ENCODE results near the gene KCTD17.

Gene KCTD17

DNA sequence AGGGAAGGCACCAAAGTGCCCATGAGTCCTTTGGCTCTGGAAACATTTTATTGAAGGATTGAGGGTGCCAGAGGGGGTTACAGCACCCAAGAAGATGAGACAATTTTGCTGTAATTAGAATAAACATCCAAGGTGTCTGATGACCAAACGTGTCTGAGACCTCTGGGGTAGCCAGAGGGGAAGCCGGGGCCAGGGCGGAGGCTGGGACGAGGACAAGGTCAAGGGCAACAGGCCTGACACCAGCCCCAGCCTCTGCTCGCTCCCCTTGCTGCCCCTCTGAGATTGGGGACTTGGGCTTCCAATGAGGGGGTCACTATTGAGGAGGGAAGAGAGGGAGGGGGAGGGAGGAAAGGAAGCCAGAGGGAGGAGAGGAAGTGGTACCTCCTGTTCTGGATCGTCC, 32.4 kb downstream of the KCTD17 start:
- DNase-seq: no peak

DNA sequence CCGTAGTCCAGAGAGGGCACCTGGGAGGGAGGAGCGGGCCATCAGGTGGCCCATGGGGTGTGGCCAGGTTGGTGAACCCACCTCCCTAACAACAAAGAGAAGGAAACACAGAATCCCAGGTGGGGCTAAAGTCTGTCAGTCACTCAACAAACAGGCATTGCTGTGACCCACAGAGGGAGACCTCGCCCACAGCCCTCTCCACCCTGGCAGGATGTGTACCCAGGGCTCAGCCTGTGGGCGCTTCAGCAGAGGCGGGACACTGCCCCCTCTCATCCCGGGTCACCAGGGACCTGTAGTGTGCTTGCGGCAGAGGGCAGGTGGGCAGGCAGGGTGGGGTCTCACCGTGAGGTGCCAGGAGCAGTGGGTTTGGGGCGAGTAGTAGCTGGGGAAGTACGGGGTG, 32.8 kb downstream of the KCTD17 start:
- DNase-seq: no peak

DNA sequence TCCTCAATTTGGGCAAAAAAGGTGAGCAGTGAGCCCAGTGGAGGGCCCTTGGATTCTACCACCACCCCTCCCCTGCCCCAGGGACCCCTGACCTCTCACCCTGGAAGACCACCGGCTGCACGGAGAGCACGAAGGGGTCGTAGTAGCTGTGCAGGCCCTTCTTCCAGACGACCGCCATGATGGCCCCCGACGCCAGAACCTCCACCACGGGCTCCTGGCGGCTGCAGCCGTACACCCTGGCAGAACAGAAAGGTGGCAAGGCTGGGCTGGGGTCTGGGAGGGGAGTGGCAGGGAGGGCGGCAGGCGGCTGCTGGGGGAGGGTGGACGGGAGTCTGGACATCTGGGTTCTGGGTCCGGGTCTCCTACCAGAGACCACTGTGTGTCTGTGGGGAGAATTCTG, 34.6 kb downstream of the KCTD17 start:
- DNase-seq: no peak

DNA sequence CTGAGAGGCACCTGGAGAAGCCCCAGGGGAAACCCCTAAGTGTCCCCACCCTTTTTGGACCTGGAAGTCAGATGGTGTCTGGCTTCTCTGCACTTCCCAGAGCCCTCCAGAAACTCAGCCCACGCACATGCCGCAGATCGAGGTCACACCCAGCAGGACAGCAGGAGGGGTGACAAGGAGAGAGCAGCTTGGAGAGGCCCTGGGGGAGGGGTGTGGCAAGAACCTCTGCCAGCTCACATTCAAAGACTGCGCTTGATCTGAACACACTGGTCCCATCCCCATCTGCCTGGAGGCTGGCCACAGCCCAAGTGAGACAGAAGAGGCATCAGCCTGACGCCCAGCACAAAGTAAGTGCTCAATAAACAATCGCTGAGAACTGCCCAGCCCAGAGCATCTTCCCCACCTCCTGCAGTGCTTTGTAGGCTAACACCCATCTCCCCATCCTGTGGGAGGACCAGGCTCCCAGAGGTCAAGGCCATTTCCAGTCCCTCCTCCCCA, 36.6 kb downstream of the KCTD17 start:
- no peak for DNase-seq

DNA sequence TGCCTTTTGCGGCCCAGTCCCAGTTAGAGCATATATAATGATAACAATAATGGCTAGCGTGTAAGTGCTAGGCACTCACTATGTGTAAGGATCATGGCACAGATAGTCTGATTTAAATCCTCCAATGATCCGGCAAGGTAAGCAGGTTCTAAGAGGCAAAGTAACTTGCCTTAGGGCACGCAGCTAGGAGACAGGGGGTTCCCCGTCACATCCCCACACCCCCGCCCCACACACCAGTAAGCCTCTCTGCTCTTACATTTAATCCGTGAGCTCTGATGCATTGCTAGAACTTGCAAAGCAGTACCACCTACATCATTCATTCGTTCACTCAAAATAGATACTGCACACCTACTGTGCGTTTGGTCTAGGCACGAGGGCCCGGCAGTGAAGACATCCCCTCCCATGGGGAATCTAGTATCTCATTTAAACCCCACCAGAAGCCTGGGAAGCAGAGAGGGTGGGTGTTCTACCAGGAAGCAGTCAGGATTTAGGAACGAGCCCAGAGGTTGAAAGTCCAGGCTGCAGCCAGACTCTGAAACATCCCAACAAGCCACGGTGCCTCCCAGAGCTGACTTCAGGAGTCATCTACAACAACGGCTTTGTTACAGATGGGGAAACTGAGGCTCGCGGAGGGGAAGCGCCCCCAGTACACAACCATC, 37.3 kb downstream of the KCTD17 start:
- no peak for DNase-seq

DNA sequence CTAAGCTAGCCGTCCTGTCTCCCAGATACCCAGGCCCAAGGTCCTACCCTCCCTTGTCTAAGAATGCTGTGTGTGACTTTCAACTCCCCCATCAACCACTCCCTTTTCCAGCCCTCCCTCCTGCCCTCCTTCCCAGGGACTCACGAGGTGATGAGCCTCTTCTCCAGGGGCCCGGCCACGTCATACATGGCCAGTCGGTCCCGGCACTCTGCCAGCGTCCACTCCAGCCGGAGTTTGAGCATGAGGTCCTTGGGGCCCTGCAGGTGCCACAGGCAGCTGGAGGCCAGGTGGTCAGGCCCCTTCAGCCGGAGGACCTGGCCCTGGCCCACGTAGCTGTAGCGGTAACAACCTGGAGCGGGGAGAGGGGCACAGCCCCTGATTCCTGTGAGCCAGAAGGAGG, 37.9 kb downstream of the KCTD17 start:
- DNase-seq: no peak

DNA sequence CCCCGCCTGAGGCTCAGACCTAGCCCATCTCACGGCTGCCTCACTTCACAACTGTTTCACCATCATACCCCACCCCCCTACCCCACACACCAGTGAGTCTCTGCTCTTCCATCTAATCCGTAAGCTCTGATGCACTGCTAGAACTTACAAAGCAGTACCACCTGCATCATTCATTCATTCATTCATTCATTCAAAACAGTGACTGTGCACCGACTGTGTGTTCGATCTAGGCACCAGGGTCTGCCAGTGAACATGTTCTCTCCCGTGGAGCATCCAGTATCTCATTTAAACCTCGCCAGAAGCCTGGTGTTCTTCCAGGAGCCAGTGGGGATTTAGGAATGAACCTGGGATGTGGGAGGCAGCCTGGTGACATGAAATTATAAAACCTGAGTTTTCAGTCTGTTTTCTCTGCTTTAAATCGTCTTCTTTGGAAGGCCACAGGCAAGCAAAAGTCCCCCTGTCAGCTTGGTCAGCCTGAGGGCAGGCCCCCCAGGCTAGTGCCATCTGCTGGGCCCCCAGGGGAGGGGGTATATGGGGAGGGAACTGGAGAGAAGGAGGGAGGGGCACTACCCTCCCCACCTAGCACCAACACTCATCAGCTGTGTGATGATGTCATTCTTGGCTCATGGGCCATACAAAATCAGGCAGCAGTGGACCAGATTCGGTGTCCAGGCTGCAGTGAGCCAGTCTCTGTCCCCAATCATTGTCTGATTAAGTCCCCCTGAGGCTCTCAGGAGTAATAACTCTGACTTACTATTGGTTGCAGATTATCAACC, 39.6 kb downstream of the KCTD17 start:
- no peak for DNase-seq

DNA sequence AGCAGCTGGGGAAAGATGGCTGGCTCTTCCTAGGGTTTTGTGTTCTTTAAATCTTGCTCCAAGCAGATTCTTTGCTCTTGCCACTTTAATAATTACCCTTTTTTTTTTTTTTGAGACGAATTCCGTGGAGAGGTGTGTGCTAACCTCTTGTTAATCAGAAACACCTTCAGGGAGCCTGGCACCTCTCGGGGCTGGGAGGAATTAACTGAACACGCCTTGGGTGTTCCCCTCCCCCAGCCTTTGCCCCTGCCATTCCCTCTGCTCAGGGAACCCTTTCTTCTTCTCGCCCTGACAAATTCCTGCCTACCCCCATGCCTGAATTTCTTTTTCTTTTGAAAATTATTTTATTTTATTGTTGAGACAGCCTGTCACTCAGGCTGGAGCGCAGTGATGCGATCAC, 40.5 kb downstream of the KCTD17 start:
- no peak for DNase-seq

DNA sequence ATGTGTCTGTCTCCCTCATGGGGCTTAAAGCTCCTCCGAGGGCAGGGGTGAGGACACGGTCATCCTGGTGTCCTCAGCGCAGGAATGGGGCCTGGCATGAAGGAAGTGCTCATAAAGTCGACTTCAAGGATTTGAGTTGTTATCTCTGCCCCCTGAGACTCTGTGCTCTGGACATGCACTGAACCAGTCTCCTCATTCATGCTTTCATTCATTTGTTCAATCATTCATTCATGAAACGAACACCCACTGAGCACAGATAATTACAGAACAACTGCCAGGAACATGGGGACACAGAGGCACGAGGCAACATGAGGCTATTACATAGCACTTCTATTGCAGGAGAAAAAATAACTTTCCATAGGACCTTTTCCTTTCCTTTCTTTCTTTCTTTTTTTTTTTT, 41.5 kb downstream of the KCTD17 start:
- DNase-seq: no peak

DNA sequence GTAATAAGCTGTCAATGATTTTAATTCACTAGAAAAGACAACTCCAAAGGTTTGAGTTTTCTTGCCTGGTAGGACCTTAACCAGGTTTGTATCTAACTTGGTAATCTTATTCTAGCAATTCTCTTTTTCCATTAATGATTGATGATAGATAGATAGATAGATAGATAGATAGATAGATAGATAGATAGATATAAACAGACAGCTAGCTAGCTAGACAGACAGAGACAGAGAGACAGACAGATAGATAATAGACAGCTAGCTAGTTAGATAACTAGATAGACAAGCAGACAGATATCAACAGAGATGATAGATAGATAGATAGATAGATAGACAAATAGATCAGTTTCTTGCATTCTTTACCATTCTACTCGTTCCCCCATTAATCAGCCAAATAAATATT, 42.7 kb downstream of the KCTD17 start:
- no peak for DNase-seq

DNA sequence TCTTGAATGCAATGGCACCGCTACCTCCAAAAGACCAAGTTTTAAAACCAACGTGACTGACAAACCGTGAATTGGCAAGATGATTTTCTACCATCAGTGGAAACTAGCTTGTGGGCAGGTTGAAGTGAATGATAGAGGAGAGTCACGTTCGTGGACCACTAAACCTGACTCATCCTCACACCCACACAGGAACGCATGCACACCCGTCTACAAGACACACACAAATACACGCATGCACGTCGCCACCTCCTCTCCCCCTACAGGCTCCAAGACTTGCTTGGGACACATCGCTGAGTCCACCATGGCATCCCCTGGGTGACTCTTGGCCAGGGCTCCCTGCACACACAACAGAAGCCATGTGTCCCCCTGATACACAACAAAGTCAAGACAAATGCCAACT, 43.6 kb downstream of the KCTD17 start:
- DNase-seq: peak; percentile 83

DNA sequence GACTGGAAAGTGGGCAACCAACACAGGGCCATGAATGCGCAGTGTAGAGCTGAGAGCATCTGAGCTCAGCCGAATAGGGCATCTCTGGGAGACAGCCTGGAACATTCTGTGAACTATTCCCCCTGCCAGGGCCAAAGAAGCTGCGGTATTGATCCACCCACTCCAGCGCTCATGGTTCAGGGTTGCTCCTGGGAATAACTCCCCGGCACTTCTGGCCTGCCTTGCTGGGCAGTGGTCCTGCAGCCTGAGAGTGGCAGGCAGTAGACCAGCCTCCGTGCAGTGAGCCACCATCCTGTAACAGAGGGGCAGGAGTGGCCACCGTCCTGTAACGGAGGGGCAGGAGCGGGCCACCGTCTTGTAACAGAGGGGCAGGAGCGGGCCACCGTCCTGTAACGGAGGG, 45.8 kb downstream of the KCTD17 start:
- no peak for DNase-seq

DNA sequence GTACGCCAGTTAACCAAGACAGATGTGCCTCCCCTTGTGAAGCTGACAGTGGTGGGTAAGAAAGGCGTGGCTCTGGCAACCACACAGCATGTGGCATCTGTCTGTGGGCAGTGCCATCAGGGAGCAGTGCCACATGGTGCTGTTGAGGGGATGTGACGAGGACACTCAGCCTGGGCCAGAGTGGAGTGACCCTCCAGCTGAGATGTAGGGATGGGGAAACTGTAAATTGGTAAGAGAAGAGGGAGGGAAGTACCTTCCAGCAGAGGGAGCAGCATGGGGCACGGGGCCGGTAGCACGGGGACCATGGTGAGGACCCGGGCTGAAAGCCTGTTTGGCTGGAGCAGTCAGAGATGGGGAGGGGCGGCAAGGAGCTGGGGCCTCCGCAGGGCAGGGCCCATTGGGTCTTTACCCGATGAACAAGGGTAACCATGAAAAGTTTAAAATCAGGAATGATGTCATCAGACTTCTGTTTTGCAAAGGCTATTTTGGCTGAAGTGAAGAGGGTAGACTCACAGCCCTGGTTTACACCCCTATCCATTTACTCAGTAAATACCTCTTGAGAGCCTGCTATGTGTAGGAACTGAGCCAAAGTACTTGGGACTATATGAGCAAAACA, 47.5 kb downstream of the KCTD17 start:
- DNase-seq: no peak

DNA sequence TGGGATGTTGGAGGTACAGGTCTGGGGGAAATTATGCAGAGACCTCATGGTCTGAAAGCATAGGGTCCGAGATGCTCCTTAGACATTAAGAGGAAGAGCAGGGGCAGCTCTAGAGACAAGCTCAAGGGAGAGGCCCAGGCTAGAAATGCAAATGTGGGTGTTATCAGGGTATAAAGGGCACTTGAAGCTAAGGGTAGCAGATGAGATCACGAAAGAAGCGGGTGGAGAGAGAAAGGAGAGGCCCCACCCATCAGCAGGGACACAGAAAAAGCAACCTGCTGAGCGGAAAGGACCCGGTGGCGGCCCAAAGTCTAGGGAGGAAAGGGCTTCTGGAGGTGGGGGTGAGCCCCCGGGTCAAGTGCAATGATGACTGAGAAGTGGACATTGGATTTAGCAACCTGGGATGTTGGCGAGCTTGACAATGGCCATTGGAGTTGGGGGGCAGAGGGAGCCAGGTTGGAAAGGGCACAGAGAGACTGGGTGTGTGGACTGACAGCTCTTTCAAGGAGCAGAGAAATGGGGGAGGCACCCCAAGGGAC, 49.1 kb downstream of the KCTD17 start:
- no peak for DNase-seq

DNA sequence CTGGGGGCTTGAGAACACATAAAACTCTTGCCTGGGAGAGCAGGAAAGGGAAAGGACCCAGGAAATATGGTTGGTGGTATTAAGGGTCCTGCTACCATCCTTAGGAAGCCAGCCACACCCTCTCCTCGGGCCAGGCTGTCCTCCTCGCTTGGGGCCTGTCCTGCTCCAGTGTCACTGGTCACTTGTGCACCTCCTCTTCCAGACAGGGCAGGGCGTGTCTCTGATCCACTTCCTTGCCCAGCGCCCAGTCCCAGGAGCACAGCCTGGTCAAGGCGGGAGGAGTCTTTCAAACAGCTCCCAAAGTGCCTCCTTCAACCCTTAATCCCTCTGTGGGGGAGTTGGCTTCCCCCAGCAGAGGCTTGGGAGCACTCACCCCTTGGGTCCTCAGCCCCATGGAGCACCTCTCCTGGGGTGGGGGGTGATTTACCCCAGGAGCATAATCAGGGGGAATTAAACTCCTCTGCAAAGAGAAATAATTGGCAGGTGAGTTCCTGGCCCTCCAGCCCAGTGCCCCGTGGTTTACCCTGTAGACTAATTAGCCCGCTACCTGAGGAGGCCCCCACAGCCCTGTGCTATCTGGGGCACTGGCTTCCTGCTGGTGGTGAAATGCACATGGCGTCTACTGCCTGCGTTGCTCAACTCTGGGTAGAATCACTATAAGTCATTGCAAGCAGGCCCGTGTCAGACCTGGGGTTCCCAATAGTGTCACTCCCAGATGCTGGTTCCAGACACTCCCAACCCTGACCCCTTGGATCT, 49.9 kb downstream of the KCTD17 start:
- DNase-seq: no peak

DNA sequence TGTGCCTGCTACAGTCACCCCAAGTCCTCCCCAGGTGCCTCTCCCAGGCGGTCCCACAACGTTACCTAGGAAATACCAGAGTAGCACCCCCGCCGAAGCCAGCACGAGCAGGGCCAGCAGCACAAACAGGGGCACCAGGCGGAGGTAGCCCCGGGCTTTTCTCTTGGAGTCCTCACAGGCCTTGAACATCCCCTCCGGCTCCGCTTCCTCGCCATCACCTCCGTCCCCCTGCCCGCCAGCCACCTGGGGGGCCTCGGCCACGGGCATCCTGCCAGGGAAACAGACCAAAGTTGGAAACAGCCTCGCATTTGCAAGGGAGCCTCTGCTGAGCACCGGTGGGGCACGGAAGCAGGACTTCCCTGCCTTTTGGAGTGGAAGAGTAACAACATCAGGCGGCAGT, 51.6 kb downstream of the KCTD17 start:
- DNase-seq: peak; percentile 50

DNA sequence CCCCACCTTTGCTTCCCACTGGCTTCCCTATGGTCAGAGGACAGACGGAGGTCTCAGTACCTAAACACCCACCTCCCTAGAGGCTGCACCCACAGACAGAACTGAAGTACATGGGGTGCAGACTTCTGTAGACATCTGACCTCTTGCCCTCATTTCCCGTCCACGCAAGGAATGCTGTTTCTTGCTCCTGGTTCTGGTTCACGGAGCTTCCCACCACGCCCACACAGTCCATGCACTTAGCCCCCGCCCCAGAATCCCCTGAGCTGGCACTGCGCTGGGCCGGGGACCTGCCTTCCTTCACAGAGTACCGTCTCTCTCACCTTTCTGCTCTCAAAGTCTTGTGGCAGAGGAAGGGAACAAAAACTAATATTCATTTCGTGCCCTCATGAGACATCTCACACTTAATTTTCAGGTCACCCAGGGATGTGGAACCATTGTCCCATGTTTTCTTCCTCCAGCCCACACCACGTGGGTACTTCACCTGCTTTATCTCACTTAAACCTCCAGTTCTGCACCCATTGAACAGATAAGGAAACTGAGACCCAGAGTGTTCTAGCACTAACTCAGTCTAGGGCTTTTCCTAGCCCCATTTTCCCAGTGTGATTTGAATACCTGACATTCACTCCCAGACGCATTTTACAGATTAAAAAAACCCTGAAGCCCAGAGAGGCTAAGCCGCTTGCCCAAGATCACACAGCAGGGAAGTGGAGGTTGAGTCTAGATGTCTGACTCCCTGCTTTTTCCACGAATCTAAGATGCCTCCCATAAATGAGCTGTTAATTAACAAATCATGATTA, 52.3 kb downstream of the KCTD17 start:
- DNase-seq: no peak

DNA sequence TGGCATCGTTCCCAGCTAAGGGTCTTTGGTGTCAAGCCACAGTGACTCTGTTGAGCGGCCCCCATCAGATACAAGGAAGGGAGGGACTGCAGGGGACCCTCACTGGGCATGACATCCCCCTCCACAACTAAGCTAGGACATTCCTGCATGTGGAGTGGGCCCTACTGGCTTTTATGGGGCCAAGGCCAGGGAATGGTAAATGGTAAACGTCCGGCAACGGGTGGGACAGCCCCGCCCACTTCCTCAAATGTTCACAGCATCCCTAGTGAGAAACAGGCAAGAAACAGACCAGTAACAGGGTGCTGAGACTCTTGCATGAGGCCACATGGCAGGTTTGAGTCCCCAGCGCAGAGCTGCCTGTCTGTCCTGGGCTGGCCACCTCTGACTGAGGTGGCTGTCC, 53.6 kb downstream of the KCTD17 start:
- no peak for DNase-seq

DNA sequence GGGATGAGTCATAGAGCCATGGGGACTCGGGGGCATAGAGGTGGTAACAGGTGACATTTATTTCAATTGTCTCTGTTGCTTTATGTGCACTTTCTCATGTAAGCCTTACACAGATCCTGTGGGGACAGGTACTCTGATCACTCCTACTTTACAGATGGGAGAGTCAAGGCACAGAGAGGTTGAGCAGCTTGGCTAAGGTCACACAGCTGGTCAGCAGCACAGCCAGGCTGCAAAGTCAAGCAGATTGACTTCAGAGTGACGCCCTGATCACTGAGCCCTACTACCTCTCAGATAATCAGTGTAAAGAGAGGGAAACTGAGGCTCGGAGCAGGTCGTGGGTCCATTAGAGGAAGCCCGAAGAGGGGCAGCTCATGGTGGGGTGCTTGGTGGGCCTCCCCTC, 54.4 kb downstream of the KCTD17 start:
- no peak for DNase-seq

DNA sequence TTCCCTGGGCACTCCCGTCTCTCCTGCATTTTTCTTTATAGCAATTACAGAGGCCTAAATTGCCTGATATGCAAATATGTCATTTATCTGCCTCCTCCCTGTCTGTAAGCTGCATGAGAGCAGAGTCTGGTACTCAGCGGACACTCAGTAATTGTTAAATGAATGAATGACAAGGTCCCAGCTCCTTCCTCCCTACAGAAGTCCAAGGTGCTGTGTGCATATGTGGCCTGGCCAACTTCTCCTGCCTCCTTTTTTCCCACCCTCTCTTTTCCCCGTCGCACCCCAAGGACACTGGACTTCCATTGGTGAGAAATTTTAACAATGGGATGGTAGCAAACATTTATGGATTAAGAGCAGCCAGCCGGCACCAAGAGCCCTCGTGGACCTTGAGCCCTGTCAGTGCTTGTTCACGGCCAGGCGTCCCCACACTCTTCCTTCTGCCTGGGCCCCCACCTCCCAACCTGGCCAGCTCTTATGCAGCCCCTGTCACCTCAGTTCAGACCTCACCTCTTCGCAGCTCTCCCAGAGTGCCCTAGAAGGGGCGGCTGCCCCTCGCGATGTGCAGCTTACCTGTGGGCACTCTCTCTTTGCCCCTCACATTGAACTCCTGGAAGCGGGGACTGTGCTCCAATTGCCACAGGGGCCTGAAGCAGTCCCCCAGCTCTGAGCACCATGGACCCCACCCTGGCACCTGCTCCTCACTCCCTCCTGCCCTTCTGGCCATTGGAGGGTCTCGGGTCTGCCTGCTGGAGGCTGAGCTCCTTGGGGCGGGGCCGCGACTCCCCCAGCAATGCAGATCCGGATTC, 56.5 kb downstream of the KCTD17 start:
- DNase-seq: no peak

DNA sequence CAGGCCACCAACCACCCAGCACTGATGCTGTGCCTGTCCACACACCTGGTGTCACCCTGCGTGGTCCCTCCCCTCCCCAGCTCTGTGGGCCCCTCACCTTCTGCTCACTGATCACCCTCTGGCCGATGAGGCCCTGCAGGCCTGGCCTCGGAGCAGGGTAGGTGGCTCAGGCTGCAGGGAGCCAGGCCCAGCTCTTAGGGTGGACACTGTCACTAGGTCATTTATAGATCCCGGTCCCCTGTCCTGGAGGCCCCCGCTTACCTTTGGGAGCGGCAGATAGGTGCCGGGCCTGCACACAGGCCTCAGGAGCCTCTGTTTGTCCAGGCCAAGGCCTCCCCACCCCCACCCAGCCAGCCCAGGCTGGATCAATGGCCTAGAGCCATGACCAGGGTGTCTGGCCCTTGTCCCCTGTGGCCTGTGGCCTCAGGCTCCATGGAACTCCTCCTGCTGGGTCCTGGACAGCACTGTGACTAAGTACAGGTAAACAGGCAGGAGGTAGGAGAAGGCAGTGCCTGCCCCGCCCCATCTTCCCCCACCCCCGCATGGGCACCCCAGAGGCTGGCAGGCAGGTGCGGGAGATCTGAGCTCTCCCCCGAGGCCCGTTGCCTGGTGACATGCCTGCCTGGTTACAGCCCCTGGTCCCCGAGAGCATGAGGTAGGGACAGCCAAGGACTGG, 57.8 kb downstream of the KCTD17 start, which contains the start of gene TMPRSS6:
Gene TMPRSS6, minus strand, starts transcription at position 472 of the 676 bp plus-strand sequence. CDS start 6,296 bp downstream, outside the sequence.
- DNase-seq: no peak
